Measurements from ENCODE around the gene TMEM30B. TPM values are rescaled to one million over a fixed set of nuclear protein-coding genes. Genes with fewer than 3 reads are reported as not detected.

TMEM30B gene
- total and polyA plus RNA-seq, 2 of the 4 experiments (the other 2 are of a cell fraction), result 0.03 TPM; not detected in 1

DNA sequence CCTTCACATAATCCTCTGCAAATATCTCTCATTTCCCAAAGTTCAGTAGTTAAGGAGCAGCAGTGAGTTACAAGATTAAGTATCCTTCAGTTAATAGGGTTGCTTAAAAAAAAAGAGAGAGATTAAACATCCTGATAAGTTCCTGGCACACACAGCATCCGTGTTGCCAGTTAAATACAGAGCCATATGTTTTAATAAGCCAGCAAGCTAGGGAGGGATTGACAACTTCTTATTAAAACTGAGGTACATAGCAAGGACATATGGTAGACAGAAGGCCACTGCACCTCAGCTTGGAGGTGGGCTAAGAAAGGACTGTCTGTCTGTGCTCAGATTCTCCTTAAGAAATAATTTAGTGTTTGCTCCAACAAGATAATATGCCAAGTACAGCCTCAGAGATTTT is 9.6 kb upstream of the TMEM30B start:
- in situ Hi-C loops (cut with MboI; ENCODE audit: low sequenced_read_pairs), result no loop called here

More for the DNA sequence above, 9.6 kb upstream of the TMEM30B start:
- Histone ChIP-seq H3K27ac (ENCODE audit: insufficient read depth, low read length) (no peak overlapping the region), H3K14ac (replicated peaks; ENCODE audit: low read depth, low read length) (no peak overlapping the region), H3K23ac (ENCODE audit: low read depth, low read length) (no peak overlapping the region), H4K91ac (ENCODE audit: insufficient read depth, low read depth, low read length) (no peak overlapping the region), H3K79me1 (ENCODE audit: low read depth in 1 of 2, low read length in 2 of 2) (no peaks in the 10 kb centered on the region), H2BK20ac (ENCODE audit: low read depth, low read length) (no peak overlapping the region), H3K9me1 (ENCODE audit: insufficient read depth, low read length) (no peaks in the 10 kb centered on the region), H3K56ac (ENCODE audit: extremely low read depth, insufficient read depth, low read length) (no peak overlapping the region), H4K8ac (ENCODE audit: low read depth in 2 of 2, low read length in 2 of 2) (no peak overlapping the region), H2AK9ac (replicated peaks; ENCODE audit: low read depth, low read length, poor library complexity) (no peak overlapping the region), H3K4me3 (ENCODE audit: insufficient read depth, low read depth, low read length) (no peak overlapping the region), H4K5ac (ENCODE audit: low read depth, low read length) (no peak overlapping the region), H3K18ac (ENCODE audit: low read depth, low read length) (no peak overlapping the region), H2BK120ac (ENCODE audit: low read depth, low read length) (no peak overlapping the region), H3K4me1 (ENCODE audit: control insufficient read depth, insufficient read depth, low read length) (no peaks in the 10 kb centered on the region), H3K27me3 (ENCODE audit: control insufficient read depth, insufficient read depth, low read length) (peaks cover 12% of the 10 kb centered on the region), H2BK5ac (ENCODE audit: low read depth, low read length, poor library complexity, severe bottlenecking) (no peak overlapping the region), H2AK5ac (ENCODE audit: low read depth, low read length) (no peak overlapping the region), H2AFZ (replicated peaks; ENCODE audit: low read length, poor library complexity) (no peak overlapping the region), H3K4ac (ENCODE audit: low read depth, low read length) (no peak overlapping the region), H3K9ac (ENCODE audit: low read depth, low read length) (no peak overlapping the region), H3K36me3 (ENCODE audit: control insufficient read depth, insufficient read depth, low read length) (no peaks in the 10 kb centered on the region), H4K20me1 (ENCODE audit: insufficient read depth, low read length) (no peaks in the 10 kb centered on the region), H3K4me2 (ENCODE audit: low read depth, low read length) (no peak overlapping the region), H3K9me3 (ENCODE audit: control insufficient read depth, insufficient read depth, low read length) (no peaks in the 10 kb centered on the region), H2BK15ac (ENCODE audit: low read depth, low read length) (no peak overlapping the region)
- dilution Hi-C loops (cut with HindIII; ENCODE audit: low sequenced_read_pairs, unreplicated experiment), result no loop called here
- ChIA-PET POLR2A (ENCODE audit: unreplicated experiment) (interaction anchor here (0.6 kb wide), 1 partner anchor 1037 kb away, joined by 6 read pairs; no protein-coding TSS in a partner anchor), CTCF (no interaction called here)
- DNase-seq (no peak), ATAC-seq (ENCODE audit: low read depth) (no peak)
- BruUV-seq (replicated peaks), result no TSS peak
- no peak for TF ChIP-seq CEBPB (IDR thresholded peaks at IDR 0.05; ENCODE audit: low read depth, low read length)
- TF ChIP-seq SMC3 (IDR thresholded peaks at IDR 0.05; ENCODE audit: low read depth, low read length), result no peak
- TF ChIP-seq RCOR1 (IDR thresholded peaks at IDR 0.05; ENCODE audit: insufficient replicate concordance, low read length), result no peak
- TF ChIP-seq RAD21 (IDR thresholded peaks at IDR 0.05; ENCODE audit: low read length), result no peak
- no peak for TF ChIP-seq POLR2A (IDR thresholded peaks at IDR 0.05; ENCODE audit: low read depth, low read length)
- no peak for TF ChIP-seq MAFK (IDR thresholded peaks at IDR 0.05; ENCODE audit: low read depth, low read length)
- no peak for TF ChIP-seq NFE2L2 (IDR thresholded peaks at IDR 0.05; ENCODE audit: low read depth, low read length)
- no peak for TF ChIP-seq RFX5 (IDR thresholded peaks at IDR 0.05; ENCODE audit: low read depth, low read length)
- no peak for TF ChIP-seq MAZ (IDR thresholded peaks at IDR 0.05; ENCODE audit: borderline replicate concordance, low read depth, low read length)
- TF ChIP-seq, protein P1, sequence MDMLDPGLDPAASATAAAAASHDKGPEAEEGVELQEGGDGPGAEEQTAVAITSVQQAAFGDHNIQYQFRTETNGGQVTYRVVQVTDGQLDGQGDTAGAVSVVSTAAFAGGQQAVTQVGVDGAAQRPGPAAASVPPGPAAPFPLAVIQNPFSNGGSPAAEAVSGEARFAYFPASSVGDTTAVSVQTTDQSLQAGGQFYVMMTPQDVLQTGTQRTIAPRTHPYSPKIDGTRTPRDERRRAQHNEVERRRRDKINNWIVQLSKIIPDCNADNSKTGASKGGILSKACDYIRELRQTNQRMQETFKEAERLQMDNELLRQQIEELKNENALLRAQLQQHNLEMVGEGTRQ (IDR thresholded peaks at IDR 0.05; ENCODE audit: low read depth, low read length), result no peak
- no peak for TF ChIP-seq CHD1 (IDR thresholded peaks at IDR 0.05; ENCODE audit: low read depth, low read length)
- TF ChIP-seq BHLHE40 (IDR thresholded peaks at IDR 0.05; ENCODE audit: low read depth, low read length), result no peak
- no peak for TF ChIP-seq CTCF (conservative IDR thresholded peaks at IDR 0.05; ENCODE audit: low read depth, low read length)
- no peak for TF ChIP-seq FOS (IDR thresholded peaks at IDR 0.05; ENCODE audit: low read depth, low read length)
- no peak for TF ChIP-seq MXI1 (IDR thresholded peaks at IDR 0.05; ENCODE audit: borderline replicate concordance, low read depth, low read length)
- intact Hi-C loops (cut with micrococcal nuclease), result no loop called here
- WGBS, 2 experiments (ENCODE audit: extremely low coverage in 2 of 2, insufficient read length in 1 of 2), result no CpG with 5 or more reads among the region's 1 CpG

All from IMR-90 (cell line).